SK-N-DZ (cell line): ENCODE measurements around the gene TRIM40.
"Not testable (repeated sequence)": the region's sequence is repeated elsewhere in the genome, so short reads cannot be mapped to it uniquely, and the experiment has no call there.

Experiments used
- DNase-seq: peaks from one replicate; pipeline ENCODE4 v3.0.0-alpha.2; 2015; ENCODE audit warnings: low spot score

The TRIM40 gene

GRCh38 chr6:30163090-30163917, 27.4 kb downstream of the TRIM40 start, which contains the start of gene TRIM15:
Gene TRIM15, plus strand, starts transcription at chr6:30163546. Its CDS starts 139 bp downstream, at chr6:30163685.
- no peak for DNase-seq

- no peak for DNase-seq
Observed at GRCh38 chr6:30163918-30164654, 28.1 kb downstream of the TRIM40 start.

GRCh38 chr6:30164714-30165113, 28.8 kb downstream of the TRIM40 start:
- DNase-seq = no peak

- not testable (repeated sequence) for DNase-seq
Observed at GRCh38 chr6:30165238-30165637, 29.3 kb downstream of the TRIM40 start.

GRCh38 chr6:30167101-30167500, 31.2 kb downstream of the TRIM40 start:
- DNase-seq = no peak

GRCh38 chr6:30168741-30169140, 32.8 kb downstream of the TRIM40 start:
- no peak for DNase-seq

- peak; percentile 61 for DNase-seq
Observed at GRCh38 chr6:30169658-30170614, 34.0 kb downstream of the TRIM40 start.

- DNase-seq = peak; percentile 65
Observed at GRCh38 chr6:30171677-30172471, 35.9 kb downstream of the TRIM40 start.

GRCh38 chr6:30172681-30173080, 36.7 kb downstream of the TRIM40 start:
- DNase-seq = no peak

GRCh38 chr6:30175765-30176164, 39.8 kb downstream of the TRIM40 start:
- DNase-seq = no peak

- no peak for DNase-seq
Observed at GRCh38 chr6:30178837-30179236, 42.9 kb downstream of the TRIM40 start.

- no peak for DNase-seq
Observed at GRCh38 chr6:30180145-30180544, 44.2 kb downstream of the TRIM40 start.

- no peak for DNase-seq
Observed at GRCh38 chr6:30184417-30185031, 48.6 kb downstream of the TRIM40 start.

GRCh38 chr6:30185846-30186484, 50.0 kb downstream of the TRIM40 start:
- no peak for DNase-seq

GRCh38 chr6:30188541-30188940, 52.6 kb downstream of the TRIM40 start:
- DNase-seq = no peak

- no peak for DNase-seq
Observed at GRCh38 chr6:30192076-30192475, 56.1 kb downstream of the TRIM40 start.

GRCh38 chr6:30194797-30195690, 59.1 kb downstream of the TRIM40 start:
- DNase-seq = no peak

- no peak for DNase-seq
Observed at GRCh38 chr6:30195951-30196350, 60.0 kb downstream of the TRIM40 start.

- no peak for DNase-seq
Observed at GRCh38 chr6:30196376-30196775, 60.4 kb downstream of the TRIM40 start.
